HG02970 (cell line): ENCODE data around the gene SNCAIP.

Experiments used
- ATAC-seq: cut with Tn5 transposase; IDR thresholded peaks from one replicate; pipeline ENCODE4 v1.9.1; 2021; ENCODE audit warnings: mild to moderate bottlenecking, moderate library complexity, moderate number of reproducible peaks; ENCODE audit not compliant: unreplicated experiment, low FRiP score

Gene SNCAIP

GRCh38 chr5:122391621-122392020, 79.6 kb downstream of the SNCAIP start:
- ATAC-seq, result no peak

- no peak for ATAC-seq
Observed at GRCh38 chr5:122392224-122392623, 80.2 kb downstream of the SNCAIP start.

- ATAC-seq, result no peak
Observed at GRCh38 chr5:122392824-122393223, 80.8 kb downstream of the SNCAIP start.

GRCh38 chr5:122394284-122394930, 82.4 kb downstream of the SNCAIP start:
- no peak for ATAC-seq

- no peak for ATAC-seq
Observed at GRCh38 chr5:122398016-122398415, 86.0 kb downstream of the SNCAIP start.

- ATAC-seq, result no peak
Observed at GRCh38 chr5:122400341-122400740, 88.3 kb downstream of the SNCAIP start.

- ATAC-seq, result no peak
Observed at GRCh38 chr5:122400938-122401337, 88.9 kb downstream of the SNCAIP start.

- ATAC-seq, result no peak
Observed at GRCh38 chr5:122401976-122402725, 90.1 kb downstream of the SNCAIP start.

GRCh38 chr5:122402955-122403685, 91.1 kb downstream of the SNCAIP start:
- no peak for ATAC-seq

GRCh38 chr5:122404018-122404417, 92.0 kb downstream of the SNCAIP start:
- ATAC-seq, result no peak

- ATAC-seq, result no peak
Observed at GRCh38 chr5:122404653-122405362, 92.8 kb downstream of the SNCAIP start.

GRCh38 chr5:122405751-122406150, 93.7 kb downstream of the SNCAIP start:
- no peak for ATAC-seq

GRCh38 chr5:122406181-122406580, 94.1 kb downstream of the SNCAIP start:
- ATAC-seq, result no peak

- ATAC-seq, result no peak
Observed at GRCh38 chr5:122408592-122409224, 96.7 kb downstream of the SNCAIP start.

GRCh38 chr5:122412966-122413365, 100.9 kb downstream of the SNCAIP start:
- ATAC-seq, result no peak

GRCh38 chr5:122413722-122414121, 101.7 kb downstream of the SNCAIP start:
- ATAC-seq, result no peak

- ATAC-seq, result peak; percentile 72
Observed at GRCh38 chr5:122415030-122415800, 103.2 kb downstream of the SNCAIP start.

- no peak for ATAC-seq
Observed at GRCh38 chr5:122415801-122416120, 103.7 kb downstream of the SNCAIP start.

- no peak for ATAC-seq
Observed at GRCh38 chr5:122419142-122419894, 107.3 kb downstream of the SNCAIP start.
